Suprapubic skin (tissue), 4 donors: ENCODE measurements around the gene PHACTR1. TPM values are rescaled to one million over a fixed set of nuclear protein-coding genes. Genes with fewer than 3 reads are reported as not detected.
A peak's percentile ranks its signal among the peaks of the same experiment; 100 is the strongest.

Experiments
- DNase-seq, 2 donors: peaks; one replicate each; pipeline ENCODE4 v3.0.0-alpha.2; 2019; ENCODE audit warnings: low spot score in 2 of 2
- H3K27ac ChIP-seq: fragments of 200-600 bp; sonication (generic); one replicate; pipeline ENCODE4 v1.5.1; 2019
- H3K27me3 ChIP-seq: fragments of 200-600 bp; sonication (generic); one replicate; pipeline ENCODE4 v1.5.1; 2019
- H3K36me3 ChIP-seq: fragments of 200-600 bp; sonication (generic); one replicate; pipeline ENCODE4 v1.5.1; 2019
- H3K4me1 ChIP-seq: fragments of 200-600 bp; sonication (generic); one replicate; pipeline ENCODE4 v1.5.1; 2019
- H3K4me3 ChIP-seq: fragments of 200-600 bp; sonication (generic); one replicate; pipeline ENCODE4 v1.5.1; 2019; ENCODE audit warnings: mild to moderate bottlenecking
- H3K9me3 ChIP-seq: fragments of 200-600 bp; sonication (generic); one replicate; pipeline ENCODE4 v1.5.1; 2019
- CTCF ChIP-seq, 2 donors: fragments of 200-600 bp in 1 of 2; fragments of 450-650 bp in 1 of 2; sonication (generic) in 1 of 2; IDR thresholded peaks; one replicate each; pipeline ENCODE4 v1.5.1; 2016 to 2019; ENCODE audit warnings: antibody characterized with exemption in 2 of 2, mild to moderate bottlenecking in 1 of 2, moderate library complexity in 1 of 2
- EP300 ChIP-seq: sonication (generic); formaldehyde crosslinking; IDR thresholded peaks from one replicate; pipeline ENCODE4 v1.6.1; 2017; ENCODE audit warnings: antibody characterized with exemption
- POLR2A ChIP-seq, 2 donors: fragments of 450-650 bp; IDR thresholded peaks; one replicate each; pipeline ENCODE4 v1.6.1; 2017; ENCODE audit warnings: antibody characterized with exemption in 2 of 2, mild to moderate bottlenecking in 2 of 2, moderate library complexity in 2 of 2
- POLR2AphosphoS5 ChIP-seq, 3 donors: sonication (generic); formaldehyde crosslinking; IDR thresholded peaks; one replicate each; pipeline ENCODE4 v1.6.1; 2017; ENCODE audit warnings: antibody characterized with exemption in 3 of 3
- WGBS: methylation state at CpG from one replicate; pipeline ENCODE4 v1.1.5; 2018; 5-methylcytosine and 5-hydroxymethylcytosine counted together
- total RNA-seq, 4 donors: library from RNA; depleted of rRNA; stranded (reverse); fragments of >200 nt; gene quantifications; one replicate each; pipeline ENCODE4 v1.1.0, GENCODE V29; 2016

PHACTR1 gene
- total RNA-seq, 4 donors from 2014 or later, result 4.0 to 8.2 (median 6.4) TPM

- TF ChIP-seq EP300 (no peak), CTCF (IDR thresholded peaks at IDR 0.05) (no peak), POLR2A (IDR thresholded peaks at IDR 0.05) (no peak), POLR2AphosphoS5 (IDR thresholded peaks at IDR 0.05) (no peak)
- Histone ChIP-seq H3K27ac (peak overlapping the region; percentile 68), H3K9me3 (no peaks in the 10 kb centered on the region), H3K4me3 (peak overlapping the region; percentile 67), H3K4me1 (peaks cover 25% of the 10 kb centered on the region), H3K27me3 (no peaks in the 10 kb centered on the region), H3K36me3 (no peaks in the 10 kb centered on the region)
- DNase-seq, result peak in 1 of 2 donors; percentile 71
- WGBS, result 3% methylated on average over 14 of the region's 24 CpGs
Measured at GRCh38 chr6:12957321-12958051, 240.9 kb downstream of the PHACTR1 start.

- Histone ChIP-seq H3K36me3 (no peaks in the 10 kb centered on the region), H3K9me3 (no peaks in the 10 kb centered on the region), H3K27ac (peak overlapping the region; percentile 68), H3K4me1 (peaks cover 30% of the 10 kb centered on the region), H3K27me3 (no peaks in the 10 kb centered on the region), H3K4me3 (peak overlapping the region; percentile 67)
- no peak for TF ChIP-seq POLR2A (IDR thresholded peaks at IDR 0.05)
- TF ChIP-seq EP300, result no peak
- TF ChIP-seq POLR2AphosphoS5 (IDR thresholded peaks at IDR 0.05), result no peak
- no peak for TF ChIP-seq CTCF (IDR thresholded peaks at IDR 0.05)
- whole genome bisulfite sequencing, result 8% methylated on average over 9 of the region's 9 CpGs
- no peak for DNase-seq
Measured at GRCh38 chr6:12958052-12958706, 241.6 kb downstream of the PHACTR1 start.

- Histone ChIP-seq H3K9me3 (no peaks in the 10 kb centered on the region), H3K36me3 (no peaks in the 10 kb centered on the region), H3K27ac (no peak overlapping the region), H3K4me3 (no peak overlapping the region), H3K27me3 (no peaks in the 10 kb centered on the region), H3K4me1 (peaks cover 32% of the 10 kb centered on the region)
- 91% methylated on average over 4 of the region's 4 CpGs for WGBS
- DNase-seq, result no peak
- TF ChIP-seq POLR2A (IDR thresholded peaks at IDR 0.05) (no peak), CTCF (IDR thresholded peaks at IDR 0.05) (no peak), EP300 (no peak), POLR2AphosphoS5 (IDR thresholded peaks at IDR 0.05) (no peak)
Measured at GRCh38 chr6:12961761-12962160, 245.2 kb downstream of the PHACTR1 start.

- H3K27ac ChIP-seq, result no peak overlapping the region
- TF ChIP-seq CTCF (IDR thresholded peaks at IDR 0.05) (no peak), POLR2A (IDR thresholded peaks at IDR 0.05) (no peak), EP300 (no peak), POLR2AphosphoS5 (IDR thresholded peaks at IDR 0.05) (no peak)
- H3K4me1 ChIP-seq, result peaks cover 27% of the 10 kb centered on the region
- H3K9me3 ChIP-seq, result no peaks in the 10 kb centered on the region
- DNase-seq, result no peak
- H3K27me3 ChIP-seq, result no peaks in the 10 kb centered on the region
- whole genome bisulfite sequencing, result 50% methylated on average over 1 of the region's 1 CpG
- H3K36me3 ChIP-seq, result no peaks in the 10 kb centered on the region
- H3K4me3 ChIP-seq, result no peak overlapping the region
Measured at GRCh38 chr6:12962529-12962928, 246.0 kb downstream of the PHACTR1 start.

GRCh38 chr6:12962987-12963386 is 246.4 kb downstream of the PHACTR1 start:
- Histone ChIP-seq H3K9me3 (no peaks in the 10 kb centered on the region), H3K4me3 (no peak overlapping the region), H3K36me3 (no peaks in the 10 kb centered on the region), H3K27me3 (no peaks in the 10 kb centered on the region), H3K27ac (no peak overlapping the region), H3K4me1 (peaks cover 22% of the 10 kb centered on the region)
- TF ChIP-seq POLR2AphosphoS5 (IDR thresholded peaks at IDR 0.05) (no peak), POLR2A (IDR thresholded peaks at IDR 0.05) (no peak), EP300 (no peak), CTCF (IDR thresholded peaks at IDR 0.05) (no peak)
- 84% methylated on average over 5 of the region's 5 CpGs for WGBS
- DNase-seq, result no peak
